Muscle of leg (tissue), 11 donors: ENCODE measurements around the gene APOC3. TPM values are rescaled to one million over a fixed set of nuclear protein-coding genes. Genes with fewer than 3 reads are reported as not detected.

Experiments
- DNase-seq: peaks from one replicate; pipeline ENCODE4 v3.0.0; 2013
- H3K27ac ChIP-seq: one replicate; pipeline ENCODE4 v1.5.1; 2013; ENCODE audit warnings: mild to moderate bottlenecking, low read length, control low read depth
- H3K27me3 ChIP-seq: one replicate; pipeline ENCODE4 v1.6.1; 2013; ENCODE audit warnings: low read length; ENCODE audit not compliant: control insufficient read depth, insufficient read depth
- H3K36me3 ChIP-seq: one replicate; pipeline ENCODE4 v1.6.1; 2013; ENCODE audit warnings: low read length; ENCODE audit not compliant: control insufficient read depth, insufficient read depth
- H3K4me1 ChIP-seq: one replicate; pipeline ENCODE4 v1.6.1; 2013; ENCODE audit warnings: low read length; ENCODE audit not compliant: control insufficient read depth, insufficient read depth
- H3K4me3 ChIP-seq: one replicate; pipeline ENCODE4 v1.5.1; 2013; ENCODE audit warnings: low read length, control low read depth
- H3K9me3 ChIP-seq: replicated peaks from 2 replicates; pipeline ENCODE4 v1.6.1; 2013; ENCODE audit warnings: low read depth, low read length; ENCODE audit not compliant: control insufficient read depth
- WGBS: methylation state at CpG from one replicate; pipeline ENCODE4 v1.1.5; 2013; ENCODE audit warnings: missing lambda C conversion rate; ENCODE audit not compliant: insufficient coverage; 5-methylcytosine and 5-hydroxymethylcytosine counted together
- polyA plus RNA-seq, 8 donors: library from polyadenylated mRNA; unstranded; fragments of 120-200 nt; gene quantifications; one replicate each; pipeline versions ENCODE4 v1.2.1 to v1.2.3, GENCODE V29; 2013; ENCODE audit warnings: inconsistent platforms in 1 of 8, low replicate concordance in 1 of 8; ENCODE audit not compliant: insufficient read length in 8 of 8, insufficient read depth in 1 of 8
- total RNA-seq: library from RNA; stranded (reverse); fragments of 120-200 nt; gene quantifications from one replicate; pipeline ENCODE4 v1.2.4, GENCODE V29; 2013

Gene APOC3
- total and polyA plus RNA-seq, 9 donors, result 0.40 to 36.6 (median 2.6) TPM; not detected in 3

GRCh38 chr11:116821050-116821918, 8.4 kb upstream of the APOC3 start:
- WGBS, result 89% methylated on average over 50 of the region's 51 CpGs
- H3K27me3 ChIP-seq, result peaks cover 2% of the 10 kb centered on the region
- H3K27ac ChIP-seq, result no peak overlapping the region
- H3K4me1 ChIP-seq, result no peaks in the 10 kb centered on the region
- H3K36me3 ChIP-seq, result no peaks in the 10 kb centered on the region
- no peaks in the 10 kb centered on the region for H3K9me3 ChIP-seq
- DNase-seq, result no peak
- H3K4me3 ChIP-seq, result no peak overlapping the region

- 67% methylated on average over 4 of the region's 5 CpGs for WGBS
Observed at GRCh38 chr11:116822575-116822974, 7.1 kb upstream of the APOC3 start.

GRCh38 chr11:116823031-116823843, 6.5 kb upstream of the APOC3 start, which contains the start of gene APOA4:
Gene APOA4, minus strand, starts transcription at chr11:116823304. Its CDS starts 113 bp downstream, at chr11:116823191.
- Histone ChIP-seq H3K4me1 (no peaks in the 10 kb centered on the region), H3K36me3 (no peaks in the 10 kb centered on the region), H3K27me3 (peaks cover 2% of the 10 kb centered on the region), H3K9me3 (no peaks in the 10 kb centered on the region), H3K4me3 (no peak within 1 kb of the TSS), H3K27ac (no peak within 1 kb of the TSS)
- no peak for DNase-seq
- WGBS, result 72% methylated on average over 9 of the region's 16 CpGs

More at GRCh38 chr11:116822575-116822974, 7.1 kb upstream of the APOC3 start:
- H3K27ac ChIP-seq, result no peak overlapping the region
- no peaks in the 10 kb centered on the region for H3K4me1 ChIP-seq
- no peak for DNase-seq
- H3K9me3 ChIP-seq, result no peaks in the 10 kb centered on the region
- H3K4me3 ChIP-seq, result no peak overlapping the region
- H3K36me3 ChIP-seq, result no peaks in the 10 kb centered on the region
- peaks cover 2% of the 10 kb centered on the region for H3K27me3 ChIP-seq

- Histone ChIP-seq H3K27me3 (peaks cover 2% of the 10 kb centered on the region), H3K9me3 (no peaks in the 10 kb centered on the region), H3K27ac (no peak overlapping the region), H3K4me1 (peaks cover 3% of the 10 kb centered on the region), H3K4me3 (no peak overlapping the region), H3K36me3 (no peaks in the 10 kb centered on the region)
- 75% methylated on average over 5 of the region's 5 CpGs for WGBS
- no peak for DNase-seq
Observed at GRCh38 chr11:116825434-116825833, 4.3 kb upstream of the APOC3 start.

GRCh38 chr11:116825854-116826750, 3.6 kb upstream of the APOC3 start:
- DNase-seq, result no peak
- no peaks in the 10 kb centered on the region for H3K9me3 ChIP-seq
- H3K27me3 ChIP-seq, result peaks cover 2% of the 10 kb centered on the region
- 79% methylated on average over 22 of the region's 22 CpGs for WGBS
- H3K36me3 ChIP-seq, result no peaks in the 10 kb centered on the region
- H3K4me3 ChIP-seq, result no peak overlapping the region
- H3K27ac ChIP-seq, result no peak overlapping the region
- peaks cover 3% of the 10 kb centered on the region for H3K4me1 ChIP-seq

GRCh38 chr11:116826751-116827431, 2.8 kb upstream of the APOC3 start:
- 40% methylated on average over 8 of the region's 9 CpGs for WGBS
- no peak for DNase-seq
- no peaks in the 10 kb centered on the region for H3K9me3 ChIP-seq

GRCh38 chr11:116827461-116827860, 2.2 kb upstream of the APOC3 start:
- WGBS, result 87% methylated on average over 5 of the region's 6 CpGs
- Histone ChIP-seq H3K27me3 (no peaks in the 10 kb centered on the region), H3K9me3 (no peaks in the 10 kb centered on the region), H3K4me3 (no peak overlapping the region), H3K4me1 (peaks cover 3% of the 10 kb centered on the region), H3K27ac (no peak overlapping the region), H3K36me3 (no peaks in the 10 kb centered on the region)
- DNase-seq, result no peak

More at GRCh38 chr11:116826751-116827431, 2.8 kb upstream of the APOC3 start:
- H3K4me3 ChIP-seq, result no peak overlapping the region
- no peaks in the 10 kb centered on the region for H3K36me3 ChIP-seq
- no peak overlapping the region for H3K27ac ChIP-seq
- peaks cover 3% of the 10 kb centered on the region for H3K4me1 ChIP-seq
- H3K27me3 ChIP-seq, result no peaks in the 10 kb centered on the region

- Histone ChIP-seq H3K27ac (no peak overlapping the region), H3K27me3 (no peaks in the 10 kb centered on the region), H3K4me3 (no peak overlapping the region), H3K9me3 (no peaks in the 10 kb centered on the region), H3K36me3 (no peaks in the 10 kb centered on the region), H3K4me1 (peaks cover 3% of the 10 kb centered on the region)
- 44% methylated on average over 4 of the region's 16 CpGs for WGBS
- DNase-seq, result no peak
Observed at GRCh38 chr11:116828632-116829524, 829 bp upstream of the APOC3 start.
